Panc1 (cell line): Measurements from ENCODE around the gene A2M. TPM values are rescaled to one million over a fixed set of nuclear protein-coding genes. Genes with fewer than 3 reads are reported as not detected.

ENCODE experiments used
- ATAC-seq: fragments of 200-7000 bp; cut with Tn5 transposase; 2 replicates; pipeline ENCODE4 v1.9.1; 2020; ENCODE audit warnings: mild to moderate bottlenecking, moderate library complexity
- BruUV-seq: library from RNA; stranded (reverse); fragments of 400-500 nt; replicated peaks from 2 replicates; lab custom pipeline; 2021; lab: Mats Ljungman, UMichigan
- CTCF ChIA-PET: fragments of 300-600 bp; sonication (Branson Sonifier 250); formaldehyde crosslinking; loops from one replicate; lab custom pipeline; 2022; ENCODE audit warnings: antibody characterized with exemption; lab: Charles Lee
- POLR2A ChIA-PET: fragments of 300-600 bp; sonication (Branson Sonifier 250); formaldehyde crosslinking; loops from one replicate; lab custom pipeline; 2022; ENCODE audit warnings: antibody characterized with exemption; lab: Charles Lee
- DNase-seq: peaks from one replicate; pipeline ENCODE4 v3.0.0-alpha.2; 2010; ENCODE audit warnings: low read depth, low spot score
- H3K27ac ChIP-seq: 2 replicates; pipeline ENCODE4 v1.5.1; 2011; ENCODE audit warnings: mild to moderate bottlenecking, low read length, inconsistent platforms
- H3K27me3 ChIP-seq: fragments of 200-500 bp; sonication (Bioruptor generic); 2 replicates; pipeline ENCODE4 v1.6.0; 2014; ENCODE audit warnings: low read length, inconsistent platforms; ENCODE audit not compliant: control insufficient read depth, insufficient read depth
- H3K36me3 ChIP-seq: fragments of 200-500 bp; sonication (Bioruptor generic); 2 replicates; pipeline ENCODE4 v1.5.1; 2014; ENCODE audit warnings: inconsistent platforms, mild to moderate bottlenecking, low read length, moderate library complexity; ENCODE audit not compliant: control insufficient read depth, insufficient read depth
- H3K4me1 ChIP-seq: 2 replicates; pipeline ENCODE4 v1.5.1; 2011; ENCODE audit warnings: inconsistent platforms, mild to moderate bottlenecking, low read length, moderate library complexity; ENCODE audit not compliant: control insufficient read depth, insufficient read depth
- H3K4me3 ChIP-seq, 2 experiments: 2 replicates each; pipeline ENCODE4 v1.5.1; 2011 to 2012; ENCODE audit warnings: low read depth in 2 of 2, low read length in 2 of 2, mild to moderate bottlenecking in 2 of 2, inconsistent platforms in 1 of 2, moderate library complexity in 1 of 2
- H3K9me3 ChIP-seq: fragments of 200-500 bp; sonication (Bioruptor generic); 2 replicates; pipeline ENCODE4 v1.5.1; 2014; ENCODE audit warnings: low read depth, mild to moderate bottlenecking, inconsistent platforms, low read length, moderate library complexity; ENCODE audit not compliant: control insufficient read depth, insufficient read depth
- POLR2AphosphoS5 ChIP-seq: IDR thresholded peaks from 2 replicates; pipeline ENCODE4 v1.6.1; 2012; ENCODE audit warnings: mild to moderate bottlenecking, low read depth, low read length, moderate library complexity
- SIN3A ChIP-seq: IDR thresholded peaks from 2 replicates; pipeline ENCODE4 v1.6.1; 2012; ENCODE audit warnings: low read depth, mild to moderate bottlenecking, low read length, moderate library complexity, borderline replicate concordance; ENCODE audit not compliant: insufficient read depth
- TCF7L2 ChIP-seq: IDR thresholded peaks from 2 replicates; pipeline ENCODE4 v1.6.1; 2011; ENCODE audit warnings: mild to moderate bottlenecking, low read depth, low read length, inconsistent platforms
- in situ Hi-C: cut with HindIII; loops from 2 replicates; pipeline ENCODE4 v1.10.0; 2016; ENCODE audit warnings: low sequenced_read_pairs, low pct_unique_long_range_greater_than_20kb
- intact Hi-C: fragments of 100-400 bp; cut with micrococcal nuclease; formaldehyde crosslinking; loops from one replicate; pipeline ENCODE4 v1.10.0; 2022; ENCODE audit not compliant: unreplicated experiment
- total RNA-seq: library from RNA; stranded (reverse); gene quantifications from one replicate; pipeline ENCODE4 v1.2.1, GENCODE V29; 2021; ENCODE audit not compliant: unreplicated experiment
- TF ChIP-seq, protein P1 (sequence below): fragments of 450-650 bp; IDR thresholded peaks from 2 replicates; pipeline ENCODE4 v1.5.1; 2017; ENCODE audit warnings: mild to moderate bottlenecking
- TF ChIP-seq, protein P2 (sequence below), 2 experiments: IDR thresholded peaks; 2 replicates each; pipeline ENCODE4 v1.6.1; 2011 to 2012; ENCODE audit warnings: low read depth in 2 of 2, control low read depth in 1 of 2, low read length in 1 of 2, mild to moderate bottlenecking in 1 of 2, moderate library complexity in 1 of 2; ENCODE audit not compliant: insufficient read depth in 1 of 2

Gene A2M
- total RNA-seq, 1 experiment from 2014 or later, result 2.1 TPM

DNA sequence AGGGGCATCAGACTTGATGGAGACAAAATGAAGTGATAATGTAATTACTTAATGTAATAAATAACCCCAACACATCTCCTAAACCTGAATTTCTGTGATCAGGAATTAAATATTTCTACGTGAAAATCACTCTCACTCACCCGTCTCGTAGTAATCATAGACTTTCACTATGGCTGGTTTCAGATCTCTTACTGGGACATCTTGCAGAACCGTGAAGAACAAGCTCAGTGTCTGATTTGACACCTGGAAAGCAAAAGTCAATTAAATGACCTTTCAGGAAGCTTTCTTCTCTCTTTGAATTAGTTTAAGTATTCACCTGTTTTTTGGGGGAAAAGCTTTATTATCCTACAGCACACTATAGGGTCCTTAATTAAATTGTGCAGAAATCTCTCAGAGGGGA, 47.1 kb downstream of the A2M start:
- in situ Hi-C loops (no loop called here), intact Hi-C loops (no loop called here)
- Histone ChIP-seq H3K27ac (no peak overlapping the region), H3K4me1 (no peaks in the 10 kb centered on the region), H3K27me3 (0 out of 2 replicates have a peak, but pooled peaks cover 3% of the 10 kb centered on the region), H3K9me3 (no peaks in the 10 kb centered on the region), H3K4me3 (no peak overlapping the region), H3K36me3 (no peaks in the 10 kb centered on the region; the same call in 1 of the 2 replicates)
- no TSS peak for BruUV-seq
- CTCF ChIA-PET, result no interaction called here
- POLR2A ChIA-PET, result no interaction called here
- TF ChIP-seq, protein P1, sequence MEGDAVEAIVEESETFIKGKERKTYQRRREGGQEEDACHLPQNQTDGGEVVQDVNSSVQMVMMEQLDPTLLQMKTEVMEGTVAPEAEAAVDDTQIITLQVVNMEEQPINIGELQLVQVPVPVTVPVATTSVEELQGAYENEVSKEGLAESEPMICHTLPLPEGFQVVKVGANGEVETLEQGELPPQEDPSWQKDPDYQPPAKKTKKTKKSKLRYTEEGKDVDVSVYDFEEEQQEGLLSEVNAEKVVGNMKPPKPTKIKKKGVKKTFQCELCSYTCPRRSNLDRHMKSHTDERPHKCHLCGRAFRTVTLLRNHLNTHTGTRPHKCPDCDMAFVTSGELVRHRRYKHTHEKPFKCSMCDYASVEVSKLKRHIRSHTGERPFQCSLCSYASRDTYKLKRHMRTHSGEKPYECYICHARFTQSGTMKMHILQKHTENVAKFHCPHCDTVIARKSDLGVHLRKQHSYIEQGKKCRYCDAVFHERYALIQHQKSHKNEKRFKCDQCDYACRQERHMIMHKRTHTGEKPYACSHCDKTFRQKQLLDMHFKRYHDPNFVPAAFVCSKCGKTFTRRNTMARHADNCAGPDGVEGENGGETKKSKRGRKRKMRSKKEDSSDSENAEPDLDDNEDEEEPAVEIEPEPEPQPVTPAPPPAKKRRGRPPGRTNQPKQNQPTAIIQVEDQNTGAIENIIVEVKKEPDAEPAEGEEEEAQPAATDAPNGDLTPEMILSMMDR, result no peak
- TF ChIP-seq TCF7L2, result no peak
- no peak for DNase-seq
- ATAC-seq, result no peak

- CTCF ChIA-PET, result no interaction called here
- POLR2A ChIA-PET, result no interaction called here
- intact Hi-C loops, result no loop called here
- H3K27ac ChIP-seq, result no peak overlapping the region
- no peaks in the 10 kb centered on the region for H3K9me3 ChIP-seq
- in situ Hi-C loops, result no loop called here
- no peak overlapping the region for H3K4me3 ChIP-seq
- H3K27me3 ChIP-seq, result 0 out of 2 replicates have a peak, but pooled peaks cover 3% of the 10 kb centered on the region
- BruUV-seq, result no TSS peak
- DNase-seq (no peak), ATAC-seq (no peak)
- TF ChIP-seq, protein P2, sequence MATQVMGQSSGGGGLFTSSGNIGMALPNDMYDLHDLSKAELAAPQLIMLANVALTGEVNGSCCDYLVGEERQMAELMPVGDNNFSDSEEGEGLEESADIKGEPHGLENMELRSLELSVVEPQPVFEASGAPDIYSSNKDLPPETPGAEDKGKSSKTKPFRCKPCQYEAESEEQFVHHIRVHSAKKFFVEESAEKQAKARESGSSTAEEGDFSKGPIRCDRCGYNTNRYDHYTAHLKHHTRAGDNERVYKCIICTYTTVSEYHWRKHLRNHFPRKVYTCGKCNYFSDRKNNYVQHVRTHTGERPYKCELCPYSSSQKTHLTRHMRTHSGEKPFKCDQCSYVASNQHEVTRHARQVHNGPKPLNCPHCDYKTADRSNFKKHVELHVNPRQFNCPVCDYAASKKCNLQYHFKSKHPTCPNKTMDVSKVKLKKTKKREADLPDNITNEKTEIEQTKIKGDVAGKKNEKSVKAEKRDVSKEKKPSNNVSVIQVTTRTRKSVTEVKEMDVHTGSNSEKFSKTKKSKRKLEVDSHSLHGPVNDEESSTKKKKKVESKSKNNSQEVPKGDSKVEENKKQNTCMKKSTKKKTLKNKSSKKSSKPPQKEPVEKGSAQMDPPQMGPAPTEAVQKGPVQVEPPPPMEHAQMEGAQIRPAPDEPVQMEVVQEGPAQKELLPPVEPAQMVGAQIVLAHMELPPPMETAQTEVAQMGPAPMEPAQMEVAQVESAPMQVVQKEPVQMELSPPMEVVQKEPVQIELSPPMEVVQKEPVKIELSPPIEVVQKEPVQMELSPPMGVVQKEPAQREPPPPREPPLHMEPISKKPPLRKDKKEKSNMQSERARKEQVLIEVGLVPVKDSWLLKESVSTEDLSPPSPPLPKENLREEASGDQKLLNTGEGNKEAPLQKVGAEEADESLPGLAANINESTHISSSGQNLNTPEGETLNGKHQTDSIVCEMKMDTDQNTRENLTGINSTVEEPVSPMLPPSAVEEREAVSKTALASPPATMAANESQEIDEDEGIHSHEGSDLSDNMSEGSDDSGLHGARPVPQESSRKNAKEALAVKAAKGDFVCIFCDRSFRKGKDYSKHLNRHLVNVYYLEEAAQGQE (IDR thresholded peaks at IDR 0.05; ENCODE audit: insufficient read depth in 1 of 2, low read depth in 2 of 2, low read length in 1 of 2), result no peak
- TF ChIP-seq TCF7L2, result no peak
- no peaks in the 10 kb centered on the region for H3K4me1 ChIP-seq
- H3K36me3 ChIP-seq, result no peaks in the 10 kb centered on the region; the same call in 1 of the 2 replicates
These were observed 47.6 kb downstream of the A2M start for GRCh38 chr12:9068086-9068485.

DNA sequence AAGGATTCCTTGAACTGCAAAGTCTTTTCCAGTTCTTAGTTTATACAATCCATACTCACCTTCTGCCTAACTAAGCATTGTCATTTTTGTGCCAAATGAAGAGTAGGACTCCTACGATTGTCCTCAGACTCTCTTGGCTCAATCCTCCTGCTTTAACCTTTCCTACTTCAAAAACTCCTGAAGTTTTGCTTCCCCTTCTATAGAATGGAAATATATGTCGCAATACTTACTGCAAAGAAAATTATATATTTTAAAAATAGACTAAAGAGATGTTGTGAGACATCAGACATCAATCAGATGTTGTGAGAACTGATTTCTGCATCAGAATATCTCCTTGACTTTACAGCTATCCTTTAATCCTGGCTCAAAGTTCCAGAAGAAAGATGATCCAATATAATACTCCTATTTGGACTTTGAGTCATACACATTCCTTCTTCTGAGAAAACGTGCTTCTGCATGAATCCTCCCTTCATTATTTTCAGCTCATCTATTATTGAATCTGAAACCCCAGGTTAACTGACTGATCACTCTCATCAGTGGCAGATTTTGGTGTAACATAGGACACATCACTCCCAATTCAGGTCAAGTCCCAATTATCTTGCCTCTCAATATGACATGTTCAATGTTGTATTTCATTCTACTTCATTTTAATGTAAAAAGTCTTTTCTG, 48.8 kb downstream of the A2M start:
- CTCF ChIA-PET, result no interaction called here

More for the DNA sequence above, 48.8 kb downstream of the A2M start:
- Histone ChIP-seq H3K9me3 (no peaks in the 10 kb centered on the region), H3K36me3 (no peaks in the 10 kb centered on the region; the same call in 1 of the 2 replicates), H3K4me3 (no peak overlapping the region), H3K27me3 (0 out of 2 replicates have a peak, but pooled peaks cover 3% of the 10 kb centered on the region), H3K27ac (no peak overlapping the region), H3K4me1 (no peaks in the 10 kb centered on the region)
- POLR2A ChIA-PET, result no interaction called here
- BruUV-seq, result no TSS peak
- intact Hi-C loops, result no loop called here
- in situ Hi-C loops, result no loop called here
- DNase-seq, result no peak
- no peak for ATAC-seq
- TF ChIP-seq, protein P2 (IDR thresholded peaks at IDR 0.05; ENCODE audit: insufficient read depth in 1 of 2, low read depth in 2 of 2, low read length in 1 of 2), result no peak
- TF ChIP-seq SIN3A, result no peak
- no peak for TF ChIP-seq TCF7L2
- no peak for TF ChIP-seq POLR2AphosphoS5
- TF ChIP-seq, protein P1, result no peak
